Amniotic epithelial cell (primary cell): ENCODE data around the gene CBS.
A peak's percentile ranks its signal among the peaks of the same experiment; 100 is the strongest.
"Not testable (repeated sequence)": the region's sequence is repeated elsewhere in the genome, so short reads cannot be mapped to it uniquely, and the experiment has no call there.

Source experiments
- DNase-seq: peaks from one replicate; pipeline ENCODE4 v3.0.0-alpha.2; 2010; ENCODE audit warnings: low read depth

Gene CBS

DNA sequence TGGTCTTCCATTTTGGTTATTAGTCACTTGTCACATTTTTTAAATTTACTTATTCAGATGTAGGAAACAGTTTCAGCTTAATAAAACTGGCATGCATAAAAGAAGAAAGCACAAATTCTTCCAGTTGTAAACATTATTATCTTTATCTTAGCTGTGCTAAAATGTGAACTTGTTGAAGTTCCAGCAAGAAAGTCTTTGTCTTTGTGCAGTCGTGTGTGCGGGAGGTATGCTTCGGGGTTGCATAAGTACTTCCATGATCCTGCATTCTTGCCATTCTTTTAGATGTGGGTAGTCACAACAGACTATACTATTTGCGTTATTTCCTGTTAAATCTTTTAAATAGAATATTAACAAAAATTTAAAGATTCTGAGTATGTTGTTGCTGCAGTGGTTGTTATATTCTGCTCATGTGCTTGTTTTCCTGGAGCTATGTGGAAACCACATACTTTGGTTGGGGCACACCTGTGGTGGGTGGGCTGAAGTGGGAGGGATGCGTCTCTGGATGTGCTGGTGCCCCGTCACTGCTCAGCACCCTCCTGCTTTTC lies 49.9 kb downstream of the CBS start:
- DNase-seq: peak; percentile 88

- DNase-seq: no peak
These were observed 51.0 kb downstream of the CBS start for GRCh38 chr21:43024439-43025136.

DNA sequence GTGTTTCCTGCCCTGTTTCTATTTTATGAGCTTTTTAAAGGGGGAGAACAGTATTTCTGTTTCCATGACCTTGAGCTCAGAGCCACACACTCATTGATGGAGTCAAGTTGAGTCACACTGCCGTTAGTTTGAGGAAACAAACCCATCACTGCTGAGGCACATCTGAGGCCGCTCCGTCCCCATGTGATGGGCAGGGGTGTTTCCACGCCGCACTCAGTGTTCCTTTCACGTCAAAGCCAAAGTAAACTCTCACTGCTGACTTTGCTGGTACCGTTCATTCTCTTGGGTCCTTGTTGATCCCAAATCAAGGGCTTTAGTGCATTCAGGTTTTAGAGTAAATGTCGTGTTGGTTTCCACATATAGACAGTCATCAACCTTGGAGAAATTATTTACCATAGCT lies 52.5 kb downstream of the CBS start:
- DNase-seq: no peak

GRCh38 chr21:43021756-43022600 lies 53.7 kb downstream of the CBS start:
- no peak for DNase-seq

GRCh38 chr21:43021191-43021590 lies 54.4 kb downstream of the CBS start:
- no peak for DNase-seq

DNA sequence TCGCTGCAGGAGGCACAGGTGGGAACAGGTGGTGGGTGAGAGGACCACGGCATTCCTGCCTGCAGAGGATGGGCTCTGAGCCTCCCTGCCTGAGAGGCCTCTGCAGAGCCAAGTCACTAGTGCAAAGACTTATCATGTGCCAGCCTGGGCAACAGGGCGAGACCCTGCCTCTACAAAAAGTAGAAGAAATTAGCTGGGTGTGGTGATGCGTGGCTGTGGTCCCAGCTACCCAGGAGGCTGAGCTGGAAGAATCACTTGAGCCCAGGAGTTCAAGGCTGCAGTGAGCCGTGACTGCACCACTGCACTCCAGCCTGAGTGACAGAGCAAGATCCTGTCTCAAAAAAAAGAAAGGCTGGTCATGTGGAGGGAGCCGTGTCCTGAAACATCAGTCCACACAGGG lies 54.9 kb downstream of the CBS start:
- no peak for DNase-seq

DNA sequence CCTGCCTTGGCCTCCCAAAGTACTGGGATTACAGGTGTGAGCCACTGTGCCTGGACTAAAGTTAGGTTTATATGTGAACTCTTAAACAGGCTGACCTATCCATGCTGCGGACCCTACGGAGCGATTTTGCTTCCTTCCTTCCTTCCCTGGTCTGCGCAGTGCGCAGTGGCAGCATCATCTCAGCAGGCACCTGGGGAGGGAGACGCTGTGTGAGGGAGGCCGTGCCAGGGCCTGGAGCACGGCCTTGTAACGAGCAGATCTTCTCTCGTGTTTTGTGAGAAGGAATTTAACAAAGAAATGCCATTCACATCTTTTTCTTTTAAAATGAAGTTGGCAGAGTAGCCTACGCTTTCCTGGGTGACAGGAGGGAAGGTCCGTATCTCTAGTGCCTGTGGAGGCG lies 55.5 kb downstream of the CBS start:
- DNase-seq: no peak

- no peak for DNase-seq
These were observed 57.1 kb downstream of the CBS start for GRCh38 chr21:43018519-43018918.

DNA sequence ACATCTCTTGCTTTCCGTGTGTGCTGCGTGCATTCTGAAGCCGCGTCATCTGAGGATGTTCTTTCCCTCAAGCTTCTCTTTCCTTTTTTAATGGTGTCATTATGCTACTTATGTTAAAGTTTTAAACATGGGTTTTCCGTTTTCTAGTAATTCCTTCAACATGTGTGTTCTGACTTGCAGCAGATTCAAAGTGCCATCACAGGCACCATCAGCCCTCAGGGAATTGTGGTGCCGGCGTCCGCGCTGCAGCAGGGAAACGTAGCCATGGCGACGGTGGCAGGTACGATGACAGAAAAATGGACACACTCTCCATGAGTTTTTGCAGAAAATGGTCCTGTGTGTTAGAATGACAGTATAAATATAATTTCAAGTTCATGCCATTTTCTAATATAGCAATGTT lies 58.9 kb downstream of the CBS start:
- DNase-seq: no peak

DNA sequence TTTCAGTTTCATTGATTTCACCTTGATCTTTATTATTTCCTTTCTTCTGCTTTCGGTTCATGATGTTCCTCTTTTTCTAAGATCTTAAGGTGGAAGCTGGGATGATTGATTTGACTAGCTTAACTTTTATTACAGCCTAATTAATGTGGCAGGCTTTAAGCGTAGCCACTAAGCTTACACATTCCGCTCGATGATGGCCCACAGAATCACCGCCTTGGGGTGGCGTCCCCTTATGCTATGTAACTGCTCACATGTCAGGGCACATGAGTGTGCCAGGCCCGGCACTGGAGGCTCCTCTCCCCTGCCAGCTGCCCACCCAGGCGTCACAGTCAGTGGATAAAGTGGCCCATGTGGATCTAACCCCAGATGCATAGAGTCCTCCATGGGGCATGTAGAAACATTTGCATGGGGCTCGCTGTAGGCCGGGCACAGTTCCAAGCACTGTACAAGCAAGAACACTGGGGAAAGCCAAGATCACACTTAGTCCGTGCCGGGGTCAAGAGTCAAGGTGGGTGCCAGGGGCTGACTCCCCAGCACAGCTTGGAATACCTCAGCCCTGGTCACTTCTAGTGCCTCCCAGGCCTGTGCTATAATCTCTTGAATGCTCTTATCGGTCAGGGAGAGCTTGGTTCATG lies 59.6 kb downstream of the CBS start:
- DNase-seq: no peak

GRCh38 chr21:43012596-43012995 lies 63.0 kb downstream of the CBS start:
- peak; percentile 50 for DNase-seq

- no peak for DNase-seq
These were observed 68.8 kb downstream of the CBS start for GRCh38 chr21:43006874-43007208.

DNA sequence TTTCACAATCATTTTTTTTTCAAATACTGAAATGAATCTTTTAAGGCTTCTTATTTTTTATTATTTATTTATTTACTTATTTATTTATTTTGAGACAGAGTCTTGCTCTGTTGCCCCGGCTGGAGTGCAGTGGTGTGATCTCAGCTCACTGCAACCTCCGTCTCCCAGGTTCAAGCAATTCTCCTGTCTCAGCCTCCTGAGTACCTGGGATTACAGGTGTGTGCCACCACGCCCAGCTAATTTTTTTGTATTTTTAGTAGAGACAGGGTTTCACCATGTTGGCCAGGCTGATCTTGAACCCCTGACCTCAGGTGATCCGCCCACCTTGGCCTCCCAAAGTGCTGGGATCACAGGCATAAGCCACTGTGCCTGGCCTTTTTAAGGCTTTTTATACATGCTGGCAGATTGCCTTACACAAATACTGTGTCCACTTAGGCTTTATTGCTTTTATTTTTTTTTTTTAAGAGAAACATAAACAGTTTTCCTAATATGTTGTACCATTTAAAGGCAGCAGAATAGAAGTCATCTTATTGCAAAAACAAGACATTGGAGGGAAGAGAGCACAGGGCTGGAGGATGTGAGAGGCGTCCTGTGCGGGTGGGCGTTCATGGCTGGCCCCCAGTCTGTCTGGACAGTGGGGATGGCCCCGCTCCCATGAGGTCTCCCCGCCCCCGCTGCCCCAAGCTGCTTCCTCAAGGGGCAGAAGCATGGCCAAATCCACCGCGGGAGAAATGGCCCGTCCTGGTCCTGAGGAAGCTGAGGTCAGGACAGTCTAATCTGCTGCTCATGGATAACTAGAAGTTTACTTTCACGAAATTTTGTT lies 69.4 kb downstream of the CBS start:
- not testable (repeated sequence) for DNase-seq

GRCh38 chr21:43005635-43006034 lies 70.0 kb downstream of the CBS start:
- DNase-seq: no peak

GRCh38 chr21:43004926-43005325 lies 70.7 kb downstream of the CBS start:
- DNase-seq: no peak
